GM21825 (cell line): ENCODE results near the gene KIFBP.
A peak's percentile ranks its signal among the peaks of the same experiment; 100 is the strongest.

Source experiments
- ATAC-seq: cut with Tn5 transposase; IDR thresholded peaks from one replicate; pipeline ENCODE4 v1.9.1; 2021; ENCODE audit warnings: mild to moderate bottlenecking, moderate library complexity; ENCODE audit not compliant: unreplicated experiment

KIFBP gene

DNA sequence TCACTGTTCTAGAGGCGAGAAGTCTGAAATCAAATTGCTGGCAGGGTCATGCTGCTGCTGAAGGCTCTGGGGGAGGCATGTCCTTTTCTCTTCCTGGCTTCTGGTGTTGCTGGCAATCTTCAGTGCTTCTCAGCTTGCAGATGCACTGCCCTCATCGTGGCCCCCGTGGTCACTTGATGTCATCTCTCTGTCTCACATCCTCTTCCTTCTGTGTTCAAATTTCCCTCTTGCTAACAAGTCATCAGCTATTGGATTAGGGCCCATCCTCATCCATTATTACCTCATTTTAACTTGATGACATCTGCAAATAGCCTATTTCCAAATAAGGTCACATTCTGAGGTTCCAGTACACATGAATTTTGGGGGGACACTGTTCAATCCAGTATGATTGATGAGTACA is 62.7 kb downstream of the KIFBP start:
- no peak for ATAC-seq

- ATAC-seq = no peak
Observed at GRCh38 chr10:69051710-69052487, 63.3 kb downstream of the KIFBP start.

DNA sequence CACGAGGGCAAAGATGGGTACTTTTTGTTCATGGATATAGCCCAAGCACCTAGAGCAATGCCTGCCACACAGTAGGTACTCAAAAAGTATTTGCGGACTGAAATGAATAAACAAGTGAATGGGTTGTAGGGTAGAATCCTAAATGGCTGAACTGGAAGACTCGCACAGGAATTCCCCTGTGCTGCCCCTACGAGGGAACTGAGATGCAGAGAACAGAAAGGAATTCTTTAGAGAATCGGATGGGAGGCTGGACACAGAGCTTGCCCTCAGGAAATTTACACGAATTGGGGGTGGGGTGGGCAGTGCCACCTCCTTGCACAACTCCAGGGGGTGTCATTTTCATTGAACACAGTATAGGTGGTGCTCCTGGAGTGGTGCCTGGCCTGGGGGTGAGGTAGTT is 64.1 kb downstream of the KIFBP start:
- ATAC-seq = no peak

GRCh38 chr10:69055241-69055640 is 66.6 kb downstream of the KIFBP start:
- no peak for ATAC-seq

- peak; percentile 31 for ATAC-seq
Observed at GRCh38 chr10:69056129-69056528, 67.5 kb downstream of the KIFBP start.

DNA sequence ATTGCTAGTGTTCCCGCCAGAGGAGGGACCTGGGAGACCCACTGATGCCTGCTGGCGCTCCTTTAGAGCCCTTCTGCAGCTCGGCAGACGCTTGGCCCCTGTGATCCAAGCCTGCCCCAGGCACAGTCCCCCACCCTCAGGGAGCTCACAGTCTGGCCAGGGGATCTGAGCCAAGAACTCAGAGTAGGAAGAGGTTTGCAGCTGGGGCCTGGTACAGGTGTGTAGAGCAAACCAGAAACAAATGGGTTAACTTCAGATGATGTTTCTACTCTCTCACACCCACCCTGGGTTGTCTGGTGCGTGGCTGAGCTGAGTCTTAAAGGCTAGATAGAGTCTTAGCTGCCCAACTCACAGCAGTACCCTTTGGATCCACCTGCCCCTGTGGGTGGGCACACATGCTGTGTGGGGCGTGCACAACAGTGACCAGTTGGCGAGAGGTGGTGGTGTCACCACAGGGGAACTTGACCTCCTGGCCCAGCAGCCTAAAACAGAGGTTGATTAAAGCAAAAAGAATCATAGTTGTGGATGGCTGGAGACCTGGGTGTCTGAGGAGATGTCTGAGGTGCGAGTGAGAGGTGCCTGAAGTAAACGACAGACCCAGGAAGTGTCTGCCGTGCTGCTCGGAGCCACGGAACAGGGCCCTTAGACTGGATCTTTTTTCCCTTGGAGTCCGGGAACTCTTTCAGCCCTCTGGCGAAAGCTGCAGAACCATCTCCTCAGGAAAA is 68.1 kb downstream of the KIFBP start:
- no peak for ATAC-seq

- no peak for ATAC-seq
Observed at GRCh38 chr10:69057261-69057950, 68.8 kb downstream of the KIFBP start.

DNA sequence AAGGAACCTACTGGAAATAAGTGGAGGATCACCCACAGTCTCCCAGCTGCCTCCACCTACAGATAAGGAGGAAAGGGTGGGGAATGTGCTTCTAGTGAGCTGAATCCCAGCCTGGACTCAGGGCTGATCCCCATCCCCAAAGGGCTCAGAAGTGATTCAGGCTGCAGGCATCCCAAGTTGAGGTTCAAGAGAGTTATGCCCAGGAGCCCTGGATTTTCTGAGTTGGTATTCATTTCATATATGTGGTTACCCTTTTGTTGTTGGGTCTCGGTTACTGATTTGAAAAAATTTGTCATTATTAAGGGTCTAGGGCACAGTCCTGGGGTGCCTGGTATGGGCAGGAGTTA is 69.3 kb downstream of the KIFBP start:
- ATAC-seq = no peak

GRCh38 chr10:69060127-69060798 is 71.7 kb downstream of the KIFBP start:
- ATAC-seq = no peak

- peak; percentile 52 for ATAC-seq
Observed at GRCh38 chr10:69061305-69062161, 72.9 kb downstream of the KIFBP start.

- ATAC-seq = no peak
Observed at GRCh38 chr10:69062901-69063300, 74.3 kb downstream of the KIFBP start.

DNA sequence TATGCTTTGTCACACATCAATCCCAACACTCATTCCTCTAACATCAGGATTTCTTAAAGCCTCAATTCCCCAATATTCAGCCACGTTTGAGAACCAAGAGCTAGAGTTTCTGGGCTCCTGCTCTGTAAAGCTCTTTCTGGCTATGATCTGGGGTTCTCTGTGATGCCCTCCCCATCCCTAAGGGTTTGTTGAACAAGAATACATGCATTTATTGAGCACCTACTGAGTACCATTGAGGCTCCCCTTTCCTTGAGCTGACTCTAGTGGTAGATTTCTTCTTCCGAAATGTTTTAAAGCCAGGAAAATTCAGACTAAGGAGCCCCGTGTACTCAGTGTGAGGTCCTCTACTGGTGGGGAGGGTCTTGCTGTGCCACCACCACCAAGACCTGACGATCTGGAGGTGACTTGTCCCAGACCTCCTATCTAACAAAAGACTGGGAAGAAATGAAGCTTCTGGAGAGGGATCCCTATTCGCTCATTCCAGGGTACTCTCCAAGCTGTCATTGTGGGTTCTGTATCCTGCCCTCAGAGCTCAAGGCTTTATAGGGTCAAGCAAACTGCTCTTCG is 76.2 kb downstream of the KIFBP start:
- no peak for ATAC-seq

DNA sequence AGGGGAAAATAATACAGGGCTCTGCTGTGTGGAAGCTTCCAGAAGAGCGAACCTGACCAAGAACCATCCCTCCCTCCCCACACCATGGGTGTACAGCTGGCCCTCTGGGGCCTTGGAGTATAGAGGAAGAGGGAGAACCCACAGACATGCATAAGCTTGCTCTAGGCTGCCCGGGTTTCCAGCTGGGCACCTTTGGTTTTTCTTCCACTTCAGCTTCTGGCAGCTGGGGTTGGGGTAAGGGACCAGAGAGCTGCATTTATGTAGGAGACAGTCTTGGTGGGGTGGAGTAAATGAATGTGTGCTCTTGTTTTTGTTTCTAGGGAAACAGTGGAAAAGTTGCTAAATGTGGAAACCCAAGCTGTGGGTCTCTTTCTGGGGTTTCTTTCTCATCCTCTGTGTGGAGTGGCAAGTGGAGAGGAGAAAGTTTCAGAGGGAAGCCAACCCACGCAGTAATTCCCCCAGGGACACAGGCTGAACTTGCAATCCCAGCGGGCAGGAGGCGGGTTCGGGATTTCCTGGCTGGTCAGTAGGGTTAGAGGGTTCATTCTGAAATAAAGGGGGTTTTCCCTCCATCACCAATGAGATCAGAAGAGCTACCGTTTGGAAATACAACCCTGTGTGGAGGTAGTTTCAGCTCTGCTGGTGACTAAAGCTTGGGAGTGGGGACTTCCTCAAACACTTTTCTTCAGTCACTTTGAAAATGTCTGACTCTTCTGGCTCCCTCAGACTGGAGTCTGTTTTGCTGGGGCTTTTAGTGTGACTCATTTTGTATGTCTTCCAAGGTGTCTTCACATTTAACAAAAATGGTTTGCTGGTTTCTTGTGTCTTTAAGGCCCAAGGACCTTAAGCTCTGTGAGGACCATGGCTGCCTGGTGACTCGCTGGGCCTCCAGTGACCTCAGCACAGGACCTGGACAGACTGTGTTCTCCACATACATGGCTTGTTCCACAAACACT is 77.1 kb downstream of the KIFBP start:
- peak; percentile 65 for ATAC-seq
